DOHH2 (cell line): ENCODE data around the gene GOLGA8B.
"Not testable (repeated sequence)": the region's sequence is repeated elsewhere in the genome, so short reads cannot be mapped to it uniquely, and the experiment has no call there.

Experiments
- H3F3A ChIP-seq: fragments of 200-600 bp; sonication (generic), shearing (Covaris generic); 2 replicates; pipeline ENCODE4 v1.6.0; 2016; ENCODE audit warnings: antibody characterized with exemption, mild to moderate bottlenecking; ENCODE audit not compliant: control insufficient read depth, insufficient read depth
- H3K27ac ChIP-seq: fragments of 200-600 bp; sonication (generic); 2 replicates; pipeline ENCODE4 v1.5.1; 2014; ENCODE audit warnings: low read depth, mild to moderate bottlenecking, low read length, moderate library complexity
- H3K27me3 ChIP-seq: fragments of 200-600 bp; sonication (generic); 2 replicates; pipeline ENCODE4 v1.6.1; 2014; ENCODE audit warnings: mild to moderate bottlenecking, low read length, mixed read lengths; ENCODE audit not compliant: control insufficient read depth
- H3K36me3 ChIP-seq: fragments of 200-600 bp; sonication (generic); 2 replicates; pipeline ENCODE4 v1.6.1; 2014; ENCODE audit warnings: mild to moderate bottlenecking, low read length, moderate library complexity, mixed read lengths; ENCODE audit not compliant: control insufficient read depth
- H3K4me1 ChIP-seq: fragments of 200-600 bp; sonication (generic); 2 replicates; pipeline ENCODE4 v1.6.1; 2014; ENCODE audit warnings: mild to moderate bottlenecking, low read length, mixed read lengths; ENCODE audit not compliant: control insufficient read depth
- H3K4me2 ChIP-seq: fragments of 200-600 bp; sonication (generic); 2 replicates; pipeline ENCODE4 v1.6.0; 2014; ENCODE audit warnings: mild to moderate bottlenecking, low read length, moderate library complexity
- H3K4me3 ChIP-seq: fragments of 200-600 bp; sonication (generic); 2 replicates; pipeline ENCODE4 v1.5.1; 2014; ENCODE audit warnings: mild to moderate bottlenecking, low read length, mixed read lengths
- H3K79me2 ChIP-seq: fragments of 200-600 bp; sonication (generic); 2 replicates; pipeline ENCODE4 v1.6.1; 2014; ENCODE audit warnings: mild to moderate bottlenecking, low read length, mixed read lengths; ENCODE audit not compliant: control insufficient read depth
- H3K9me2 ChIP-seq: fragments of 200-600 bp; sonication (generic); replicated peaks from 2 replicates; pipeline ENCODE4 v1.6.1; 2014; ENCODE audit warnings: mild to moderate bottlenecking, low read length, mixed read lengths; ENCODE audit not compliant: control insufficient read depth
- H3K9me3 ChIP-seq: fragments of 200-600 bp; sonication (generic); 2 replicates; pipeline ENCODE4 v1.6.1; 2014; ENCODE audit warnings: antibody characterized with exemption, low read length, mixed read lengths; ENCODE audit not compliant: control insufficient read depth, insufficient read depth
- H4K20me1 ChIP-seq: fragments of 200-600 bp; sonication (generic); 2 replicates; pipeline ENCODE4 v1.6.0; 2014; ENCODE audit warnings: low read depth, mild to moderate bottlenecking, antibody characterized with exemption, low read length, moderate library complexity; ENCODE audit not compliant: control insufficient read depth, insufficient read depth

The GOLGA8B gene

DNA sequence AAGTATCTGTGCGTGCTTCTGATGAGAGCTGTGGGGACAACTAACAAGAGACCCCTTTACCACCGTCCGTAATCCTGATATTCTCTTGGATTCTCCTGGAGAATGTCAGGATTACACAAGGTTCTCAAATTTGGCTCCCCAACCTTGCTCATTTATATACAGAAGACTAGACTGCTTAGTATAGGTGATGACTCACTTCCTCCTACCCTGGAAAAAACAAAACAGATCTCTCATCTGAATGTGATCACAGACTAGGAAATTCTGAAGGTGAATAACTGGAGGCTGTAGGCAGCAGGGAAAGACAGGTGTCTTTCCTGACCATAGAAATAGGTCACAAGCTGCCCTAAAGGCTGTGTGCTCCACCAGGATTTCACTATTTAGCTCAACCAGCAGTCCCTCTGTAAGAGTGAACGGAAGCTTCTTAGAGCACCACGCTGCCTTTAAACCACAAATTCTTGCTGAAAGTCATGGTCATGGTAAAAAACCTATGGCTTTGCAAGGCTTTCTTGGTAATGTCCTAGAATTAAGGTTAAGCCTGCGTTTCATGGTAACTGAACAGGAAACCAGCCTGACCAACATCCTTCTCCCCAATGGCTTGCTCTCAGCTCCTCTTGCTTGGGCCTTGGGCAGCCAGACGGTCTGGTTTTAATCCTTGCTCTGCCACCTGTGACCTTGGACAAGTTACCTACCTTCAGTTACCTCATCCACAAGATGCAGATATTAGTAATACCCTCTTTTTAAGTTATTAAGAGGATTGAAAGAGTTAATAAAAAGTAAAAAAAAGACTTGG lies 39.4 kb downstream of the GOLGA8B start:
- not testable (repeated sequence) for H4K20me1 ChIP-seq, H3K4me3 ChIP-seq, H3K4me1 ChIP-seq, H3F3A ChIP-seq, H3K27ac ChIP-seq, H3K9me3 ChIP-seq, H3K27me3 ChIP-seq, H3K36me3 ChIP-seq, H3K79me2 ChIP-seq, H3K4me2 ChIP-seq, H3K9me2 ChIP-seq

DNA sequence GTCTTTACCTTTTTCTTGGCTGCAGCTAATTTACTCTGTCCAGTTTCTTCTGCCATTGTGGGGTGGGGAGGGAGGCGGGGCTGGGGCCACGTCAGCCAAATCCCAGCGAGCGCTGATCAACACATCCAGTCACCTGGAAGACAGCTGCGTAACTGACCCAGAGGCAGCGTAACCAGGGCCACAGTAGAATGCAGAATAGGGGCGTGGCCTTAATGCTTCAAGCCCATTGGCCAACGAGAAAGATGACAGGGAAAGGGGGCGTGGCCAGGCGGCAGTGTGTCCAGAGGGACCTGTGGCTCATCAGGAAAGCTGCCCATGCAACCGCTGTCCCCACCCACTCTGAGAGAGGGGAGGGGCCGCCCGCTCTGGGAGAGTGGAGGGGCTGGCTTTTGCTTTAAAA lies 47.6 kb downstream of the GOLGA8B start:
- not testable (repeated sequence) for H3K27ac ChIP-seq

More for the DNA sequence above, 47.6 kb downstream of the GOLGA8B start:
- not testable (repeated sequence) for H3K79me2 ChIP-seq, H3K27me3 ChIP-seq, H3K4me2 ChIP-seq, H3K4me3 ChIP-seq, H4K20me1 ChIP-seq, H3F3A ChIP-seq, H3K9me3 ChIP-seq, H3K9me2 ChIP-seq, H3K4me1 ChIP-seq, H3K36me3 ChIP-seq
